Fibroblast of lung (primary cell): Measurements from ENCODE around the gene GADL1.

ENCODE experiments used
- CTCF ChIP-seq, 2 donors: IDR thresholded peaks in 1 of 2; conservative IDR thresholded peaks in 1 of 2; 1 replicate in 1 of 2; 2 replicates in 1 of 2; pipeline ENCODE4 v1.5.1; 2011 to 2012; ENCODE audit warnings: low read length in 2 of 2, control low read depth in 1 of 2, inconsistent platforms in 1 of 2, low read depth in 1 of 2, mild to moderate bottlenecking in 1 of 2
- EZH2 ChIP-seq: IDR thresholded peaks from 2 replicates; pipeline ENCODE4 v1.5.1; 2012; ENCODE audit warnings: low read length, control low read depth, mild to moderate bottlenecking; ENCODE audit errors: missing control alignments

- TF ChIP-seq CTCF (conservative IDR thresholded peaks at IDR 0.05 in 1 of 2, IDR thresholded peaks at IDR 0.05 in 1 of 2; ENCODE audit: low read depth in 1 of 2, low read length in 2 of 2) (no peak), EZH2 (no peak)
These were observed 193.6 kb downstream of the GADL1 start for GRCh38 chr3:30700702-30701321.
